ENCODE data around the gene SBDS.

The SBDS gene

DNA sequence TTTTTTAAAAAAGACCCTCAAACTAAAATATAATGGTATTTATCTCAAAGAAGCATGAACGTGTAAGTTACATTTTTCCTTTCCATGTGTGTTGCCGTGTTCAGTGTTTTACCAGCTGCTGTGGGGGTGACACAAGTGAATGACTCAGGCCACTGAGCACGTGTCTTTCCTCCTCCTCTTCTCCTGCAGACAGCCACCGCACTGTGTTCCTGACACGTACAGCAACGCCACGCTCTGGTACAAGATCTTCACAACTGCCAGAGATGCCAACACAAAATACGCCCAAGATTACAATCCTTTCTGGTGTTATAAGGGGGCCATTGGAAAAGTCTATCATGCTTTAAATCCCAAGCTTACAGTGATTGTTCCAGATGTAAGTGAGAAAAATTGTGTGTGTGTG lies 44.6 kb downstream of the SBDS start:
- Histone ChIP-seq H3K36me3 (ENCODE audit: control insufficient read depth, insufficient read depth, low read length) (peaks cover 29% of the 10 kb centered on the region), H3K27me3 (replicated peaks; ENCODE audit: control insufficient read depth, insufficient read depth, low read length) (no peaks in the 10 kb centered on the region), H3K4me3 (replicated peaks; ENCODE audit: low read depth, low read length) (no peak overlapping the region)
- TF ChIP-seq, protein P1, sequence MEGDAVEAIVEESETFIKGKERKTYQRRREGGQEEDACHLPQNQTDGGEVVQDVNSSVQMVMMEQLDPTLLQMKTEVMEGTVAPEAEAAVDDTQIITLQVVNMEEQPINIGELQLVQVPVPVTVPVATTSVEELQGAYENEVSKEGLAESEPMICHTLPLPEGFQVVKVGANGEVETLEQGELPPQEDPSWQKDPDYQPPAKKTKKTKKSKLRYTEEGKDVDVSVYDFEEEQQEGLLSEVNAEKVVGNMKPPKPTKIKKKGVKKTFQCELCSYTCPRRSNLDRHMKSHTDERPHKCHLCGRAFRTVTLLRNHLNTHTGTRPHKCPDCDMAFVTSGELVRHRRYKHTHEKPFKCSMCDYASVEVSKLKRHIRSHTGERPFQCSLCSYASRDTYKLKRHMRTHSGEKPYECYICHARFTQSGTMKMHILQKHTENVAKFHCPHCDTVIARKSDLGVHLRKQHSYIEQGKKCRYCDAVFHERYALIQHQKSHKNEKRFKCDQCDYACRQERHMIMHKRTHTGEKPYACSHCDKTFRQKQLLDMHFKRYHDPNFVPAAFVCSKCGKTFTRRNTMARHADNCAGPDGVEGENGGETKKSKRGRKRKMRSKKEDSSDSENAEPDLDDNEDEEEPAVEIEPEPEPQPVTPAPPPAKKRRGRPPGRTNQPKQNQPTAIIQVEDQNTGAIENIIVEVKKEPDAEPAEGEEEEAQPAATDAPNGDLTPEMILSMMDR (IDR thresholded peaks at IDR 0.05; ENCODE audit: insufficient read depth, low read length, poor library complexity, severe bottlenecking): no peak
- DNase-seq (ENCODE audit: extremely low read depth, insufficient read length): no peak

DNA sequence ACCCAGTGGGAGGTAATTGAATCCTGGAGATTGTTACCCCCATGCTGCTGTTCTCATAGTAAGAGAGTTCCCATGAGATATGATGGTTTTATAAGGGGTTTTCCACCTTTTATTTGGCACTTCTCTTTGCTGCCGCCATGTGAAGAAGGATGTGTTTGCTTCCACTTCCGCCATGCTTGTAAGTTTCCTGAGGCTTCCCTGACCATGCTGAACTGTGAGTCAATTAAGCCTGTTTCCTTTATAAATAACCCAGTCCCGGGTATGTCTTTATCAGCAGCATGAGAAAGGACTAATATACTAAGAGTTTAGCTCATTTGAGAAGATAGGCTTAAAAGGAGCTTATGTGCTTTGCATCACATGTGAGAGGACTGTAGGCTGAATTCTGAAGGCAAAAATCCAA lies 45.1 kb downstream of the SBDS start:
- Histone ChIP-seq H3K36me3 (ENCODE audit: control insufficient read depth, insufficient read depth, low read length) (peaks cover 26% of the 10 kb centered on the region), H3K4me3 (replicated peaks; ENCODE audit: low read depth, low read length) (no peak overlapping the region), H3K27me3 (replicated peaks; ENCODE audit: control insufficient read depth, insufficient read depth, low read length) (no peaks in the 10 kb centered on the region)
- TF ChIP-seq, protein P1 (IDR thresholded peaks at IDR 0.05; ENCODE audit: insufficient read depth, low read length, poor library complexity, severe bottlenecking): no peak
- no peak for DNase-seq (ENCODE audit: extremely low read depth, insufficient read length)

DNA sequence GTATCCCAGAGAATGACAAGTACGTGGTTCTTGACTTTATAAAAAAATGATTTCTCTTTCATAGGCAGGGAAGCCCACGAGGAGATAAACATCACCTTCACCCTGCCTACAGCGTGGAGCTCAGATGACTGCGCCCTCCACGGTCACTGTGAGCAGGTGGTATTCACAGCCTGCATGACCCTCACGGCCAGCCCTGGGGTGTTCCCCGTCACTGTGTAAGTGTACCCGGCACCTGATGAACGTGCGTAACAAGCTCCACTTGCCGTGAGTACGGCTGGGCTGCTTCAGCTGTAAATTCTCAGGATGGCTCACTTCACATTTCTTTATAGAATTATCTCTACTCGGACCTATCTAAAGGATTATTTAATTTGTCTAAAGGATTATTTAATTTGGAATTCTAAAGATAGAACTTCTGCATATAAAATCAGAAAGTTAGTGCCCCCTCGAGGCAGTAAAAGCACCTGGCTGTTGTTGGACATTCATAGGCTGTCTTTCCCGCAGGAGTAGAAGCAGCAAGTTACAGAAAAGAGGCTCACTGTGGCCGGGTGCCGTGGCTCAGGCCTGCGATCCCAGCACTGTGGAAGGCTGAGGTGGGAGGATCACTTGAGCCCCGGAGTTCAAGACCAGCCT lies 46.8 kb downstream of the SBDS start:
- no peak for DNase-seq (ENCODE audit: extremely low read depth, insufficient read length)
- no peaks in the 10 kb centered on the region for H3K27me3 ChIP-seq (replicated peaks; ENCODE audit: control insufficient read depth, insufficient read depth, low read length)
- no peak overlapping the region for H3K4me3 ChIP-seq (replicated peaks; ENCODE audit: low read depth, low read length)
- H3K36me3 ChIP-seq (ENCODE audit: control insufficient read depth, insufficient read depth, low read length): peaks cover 27% of the 10 kb centered on the region
- TF ChIP-seq, protein P1 (IDR thresholded peaks at IDR 0.05; ENCODE audit: insufficient read depth, low read length, poor library complexity, severe bottlenecking): no peak

DNA sequence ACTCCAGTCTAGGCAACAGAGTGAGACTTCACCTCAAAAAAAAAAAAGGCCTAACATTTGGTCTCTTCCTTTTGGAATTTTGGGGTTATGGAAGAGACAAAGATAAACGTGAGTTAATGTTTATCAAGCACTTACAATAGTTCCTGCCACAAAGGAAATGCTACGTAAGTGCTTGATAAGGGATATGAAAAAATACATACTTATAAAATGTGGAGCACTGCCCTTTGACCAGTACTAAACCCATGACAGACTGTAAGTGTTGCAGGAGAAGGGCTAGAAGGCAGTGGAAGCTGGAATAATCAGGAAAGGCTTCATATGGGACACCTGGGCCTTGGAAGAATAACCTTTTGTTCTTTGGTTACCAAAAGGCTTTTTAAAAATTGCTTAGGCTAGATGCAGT lies 48.8 kb downstream of the SBDS start:
- H3K36me3 ChIP-seq (ENCODE audit: control insufficient read depth, insufficient read depth, low read length): peaks cover 18% of the 10 kb centered on the region
- no peak overlapping the region for H3K4me3 ChIP-seq (replicated peaks; ENCODE audit: low read depth, low read length)
- no peak for DNase-seq (ENCODE audit: extremely low read depth, insufficient read length)
- no peaks in the 10 kb centered on the region for H3K27me3 ChIP-seq (replicated peaks; ENCODE audit: control insufficient read depth, insufficient read depth, low read length)
- TF ChIP-seq, protein P1 (IDR thresholded peaks at IDR 0.05; ENCODE audit: insufficient read depth, low read length, poor library complexity, severe bottlenecking): no peak

DNA sequence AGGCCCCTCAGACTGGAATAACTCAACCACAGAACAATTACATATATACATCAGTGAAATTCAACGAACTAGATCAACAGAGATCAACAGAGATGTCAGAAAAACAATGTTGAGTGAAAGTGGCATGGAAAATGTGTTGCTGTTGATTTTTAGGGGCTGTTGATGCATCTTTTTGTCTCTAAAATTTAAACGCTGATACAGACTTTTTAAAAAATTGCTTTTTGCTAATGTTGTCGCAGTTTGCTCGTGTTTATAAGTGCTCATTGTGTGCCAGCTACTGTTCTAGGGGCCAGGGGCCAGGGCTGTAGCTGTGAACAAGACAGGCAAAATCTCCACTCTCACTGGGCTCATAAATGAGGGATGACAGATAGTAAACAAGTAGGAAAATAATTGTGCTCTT lies 56.1 kb downstream of the SBDS start:
- no peaks in the 10 kb centered on the region for H3K27me3 ChIP-seq (replicated peaks; ENCODE audit: control insufficient read depth, insufficient read depth, low read length)
- TF ChIP-seq, protein P1 (IDR thresholded peaks at IDR 0.05; ENCODE audit: insufficient read depth, low read length, poor library complexity, severe bottlenecking): no peak
- DNase-seq (ENCODE audit: extremely low read depth, insufficient read length): no peak
- no peak overlapping the region for H3K4me3 ChIP-seq (replicated peaks; ENCODE audit: low read depth, low read length)
- peaks cover 4% of the 10 kb centered on the region for H3K36me3 ChIP-seq (ENCODE audit: control insufficient read depth, insufficient read depth, low read length)

DNA sequence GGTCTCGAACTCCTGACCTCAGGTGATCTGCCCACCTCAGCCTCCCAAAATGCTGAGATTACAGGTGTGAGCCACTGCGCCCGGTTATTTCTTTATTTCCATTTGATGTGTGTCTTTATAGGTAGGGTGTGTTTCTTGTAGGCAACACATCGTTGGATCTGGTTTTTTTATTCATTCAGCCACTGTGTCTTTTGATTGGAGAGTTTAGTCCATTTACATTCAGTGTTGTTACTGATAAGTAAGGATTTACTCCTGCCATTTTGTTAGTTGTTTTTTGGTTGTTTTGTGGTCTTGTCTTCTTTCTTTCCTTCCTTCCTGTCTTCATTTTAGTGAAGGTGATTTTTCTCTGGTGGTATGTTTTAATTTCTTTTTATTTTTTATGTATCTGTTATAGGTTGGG lies 57.4 kb downstream of the SBDS start:
- no peak for DNase-seq (ENCODE audit: extremely low read depth, insufficient read length)
- TF ChIP-seq, protein P1 (IDR thresholded peaks at IDR 0.05; ENCODE audit: insufficient read depth, low read length, poor library complexity, severe bottlenecking): no peak
- Histone ChIP-seq H3K27me3 (replicated peaks; ENCODE audit: control insufficient read depth, insufficient read depth, low read length) (no peaks in the 10 kb centered on the region), H3K36me3 (ENCODE audit: control insufficient read depth, insufficient read depth, low read length) (peaks cover 4% of the 10 kb centered on the region), H3K4me3 (replicated peaks; ENCODE audit: low read depth, low read length) (no peak overlapping the region)

Data from GM06990 (cell line).